Ascending aorta (tissue), 2 donors: ENCODE data around the gene AOX1. TPM values are rescaled to one million over a fixed set of nuclear protein-coding genes. Genes with fewer than 3 reads are reported as not detected.

Experiments used
- DNase-seq, 2 donors: peaks; one replicate each; pipeline ENCODE4 v3.0.0-alpha.2; 2019; ENCODE audit warnings: low spot score in 2 of 2
- H3K27ac ChIP-seq, 2 donors: fragments of 200-600 bp; sonication (generic); one replicate each; pipeline ENCODE4 v1.5.1; 2016 to 2017; ENCODE audit warnings: mild to moderate bottlenecking in 1 of 2
- H3K27me3 ChIP-seq: fragments of 200-600 bp; sonication (generic); one replicate; pipeline ENCODE4 v1.5.1; 2017
- H3K36me3 ChIP-seq, 2 donors: fragments of 200-600 bp; sonication (generic); one replicate each; pipeline ENCODE4 v1.5.1; 2016
- H3K4me1 ChIP-seq, 2 donors: fragments of 200-600 bp; sonication (generic); one replicate each; pipeline ENCODE4 v1.5.1; 2016 to 2017; ENCODE audit warnings: mild to moderate bottlenecking in 1 of 2
- H3K4me3 ChIP-seq, 2 donors: fragments of 200-600 bp; sonication (generic); one replicate each; pipeline ENCODE4 v1.5.1; 2016 to 2017; ENCODE audit warnings: mild to moderate bottlenecking in 1 of 2
- H3K9me3 ChIP-seq, 2 donors: fragments of 200-600 bp; sonication (generic); one replicate each; pipeline ENCODE4 v1.5.1; 2016
- intact Hi-C: fragments of 100-400 bp; cut with DNase I; formaldehyde crosslinking; loops from one replicate; pipeline ENCODE4 v1.15.1; 2023
- total RNA-seq: library from RNA; depleted of rRNA; stranded (reverse); fragments of >200 nt; gene quantifications from one replicate; pipeline ENCODE4 v1.1.0, GENCODE V29; 2016
- TF ChIP-seq, protein P1 (sequence below), 3 experiments: fragments of 200-600 bp in 2 of 3; fragments of 450-650 bp in 1 of 3; sonication (generic) in 2 of 3; IDR thresholded peaks; one replicate each; pipeline ENCODE4 v1.5.1; 2016 to 2019; ENCODE audit warnings: antibody characterized with exemption in 3 of 3, mild to moderate bottlenecking in 1 of 3, moderate library complexity in 1 of 3

Gene AOX1
- total RNA-seq, 1 donor from 2014 or later: 59.2 TPM

DNA sequence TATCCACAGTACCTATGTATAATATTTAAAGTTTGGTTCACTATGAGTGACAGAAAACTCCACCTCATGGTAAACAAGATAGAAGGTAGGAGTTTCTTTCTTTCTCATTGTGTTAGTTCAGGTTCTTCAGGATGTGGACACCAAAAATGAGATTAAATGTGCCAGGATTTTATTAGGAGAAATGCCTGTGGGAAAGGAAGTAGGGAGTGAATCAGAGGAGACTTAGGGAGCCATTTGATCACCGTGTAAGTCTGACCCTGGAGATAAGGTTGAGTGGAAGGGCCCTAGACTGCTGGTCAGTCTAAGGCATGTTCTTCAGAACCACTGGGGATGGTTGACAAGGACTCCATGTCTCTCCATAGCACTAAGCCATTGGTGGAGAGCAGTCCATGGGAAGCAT is 8.1 kb downstream of the AOX1 start:
- intact Hi-C loops: no loop called here
- Histone ChIP-seq H3K4me3 (no peak overlapping the region), H3K36me3 (peaks cover 0 to 6% of the 10 kb centered on the region in 2 donors), H3K27me3 (no peaks in the 10 kb centered on the region), H3K9me3 (no peaks in the 10 kb centered on the region), H3K4me1 (no peaks in the 10 kb centered on the region), H3K27ac (no peak overlapping the region)
- DNase-seq: no peak
- TF ChIP-seq, protein P1, sequence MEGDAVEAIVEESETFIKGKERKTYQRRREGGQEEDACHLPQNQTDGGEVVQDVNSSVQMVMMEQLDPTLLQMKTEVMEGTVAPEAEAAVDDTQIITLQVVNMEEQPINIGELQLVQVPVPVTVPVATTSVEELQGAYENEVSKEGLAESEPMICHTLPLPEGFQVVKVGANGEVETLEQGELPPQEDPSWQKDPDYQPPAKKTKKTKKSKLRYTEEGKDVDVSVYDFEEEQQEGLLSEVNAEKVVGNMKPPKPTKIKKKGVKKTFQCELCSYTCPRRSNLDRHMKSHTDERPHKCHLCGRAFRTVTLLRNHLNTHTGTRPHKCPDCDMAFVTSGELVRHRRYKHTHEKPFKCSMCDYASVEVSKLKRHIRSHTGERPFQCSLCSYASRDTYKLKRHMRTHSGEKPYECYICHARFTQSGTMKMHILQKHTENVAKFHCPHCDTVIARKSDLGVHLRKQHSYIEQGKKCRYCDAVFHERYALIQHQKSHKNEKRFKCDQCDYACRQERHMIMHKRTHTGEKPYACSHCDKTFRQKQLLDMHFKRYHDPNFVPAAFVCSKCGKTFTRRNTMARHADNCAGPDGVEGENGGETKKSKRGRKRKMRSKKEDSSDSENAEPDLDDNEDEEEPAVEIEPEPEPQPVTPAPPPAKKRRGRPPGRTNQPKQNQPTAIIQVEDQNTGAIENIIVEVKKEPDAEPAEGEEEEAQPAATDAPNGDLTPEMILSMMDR (IDR thresholded peaks at IDR 0.05): no peak

DNA sequence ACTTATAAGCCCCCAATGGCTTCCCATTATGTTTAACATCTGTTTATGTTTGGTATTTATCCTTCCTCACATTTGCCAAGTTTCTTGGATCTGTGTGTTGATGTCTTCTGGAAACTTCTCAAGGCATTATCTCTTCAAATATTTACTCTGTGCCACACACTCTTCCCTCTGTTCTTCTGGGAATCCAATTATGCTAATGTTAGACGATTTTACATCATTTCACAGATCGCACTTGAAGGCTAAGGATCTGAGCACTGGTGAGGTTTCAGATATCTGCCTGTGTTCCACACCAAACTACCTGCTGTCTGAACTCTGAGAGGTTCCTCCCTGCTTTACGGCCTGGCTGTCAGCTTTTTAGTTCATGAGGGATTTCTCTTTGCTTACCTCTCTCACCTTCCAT is 10.1 kb downstream of the AOX1 start:
- H3K27me3 ChIP-seq: no peaks in the 10 kb centered on the region
- H3K4me1 ChIP-seq: no peaks in the 10 kb centered on the region
- H3K27ac ChIP-seq: no peak overlapping the region
- TF ChIP-seq, protein P1 (IDR thresholded peaks at IDR 0.05): no peak
- no peak overlapping the region for H3K4me3 ChIP-seq
- H3K9me3 ChIP-seq: no peaks in the 10 kb centered on the region
- peaks cover 0 to 6% of the 10 kb centered on the region in 2 donors for H3K36me3 ChIP-seq
- DNase-seq: no peak
- intact Hi-C loops: no loop called here

DNA sequence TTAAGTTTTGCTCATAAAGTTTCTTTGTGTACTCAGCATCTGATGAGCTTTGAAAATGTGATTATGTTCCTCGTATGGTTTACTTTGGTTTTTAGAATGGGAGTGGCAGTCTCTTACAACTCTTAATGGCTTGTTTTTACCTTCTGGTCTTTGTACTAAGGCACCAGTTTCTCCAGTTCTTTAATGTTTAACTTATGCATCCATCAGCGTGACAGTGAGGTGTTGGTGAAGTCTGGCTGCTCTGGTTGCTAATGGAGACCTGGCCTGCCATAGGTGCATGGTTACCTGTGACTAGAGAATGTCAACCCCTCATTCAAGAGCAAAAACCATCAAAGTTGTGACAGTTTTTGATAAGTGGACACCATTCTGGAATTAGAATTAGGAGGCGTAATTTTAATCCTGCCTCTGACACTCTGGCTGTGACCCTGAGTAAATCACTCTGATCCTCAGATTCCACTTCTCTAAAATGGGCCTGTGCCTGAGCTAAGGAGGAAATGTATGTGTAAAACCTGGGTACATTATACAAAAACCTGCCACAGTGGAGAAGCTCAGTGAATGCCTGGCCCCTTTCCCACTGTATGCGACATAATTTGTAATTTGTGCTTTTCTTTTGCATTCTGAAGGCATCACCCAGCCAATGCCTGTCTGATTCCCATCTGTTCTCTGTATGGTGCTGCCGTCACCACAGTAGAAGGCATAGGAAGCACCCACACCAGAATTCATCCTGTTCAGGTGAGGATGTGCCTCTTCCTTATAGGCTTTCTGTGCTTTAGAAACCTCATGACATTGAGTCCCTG is 11.2 kb downstream of the AOX1 start:
- no peaks in the 10 kb centered on the region for H3K27me3 ChIP-seq
- H3K4me3 ChIP-seq: no peak overlapping the region
- DNase-seq: no peak
- H3K4me1 ChIP-seq: no peaks in the 10 kb centered on the region
- H3K27ac ChIP-seq: no peak overlapping the region
- TF ChIP-seq, protein P1 (IDR thresholded peaks at IDR 0.05): no peak
- intact Hi-C loops: no loop called here
- peaks cover 0 to 6% of the 10 kb centered on the region in 2 donors for H3K36me3 ChIP-seq
- H3K9me3 ChIP-seq: no peaks in the 10 kb centered on the region

DNA sequence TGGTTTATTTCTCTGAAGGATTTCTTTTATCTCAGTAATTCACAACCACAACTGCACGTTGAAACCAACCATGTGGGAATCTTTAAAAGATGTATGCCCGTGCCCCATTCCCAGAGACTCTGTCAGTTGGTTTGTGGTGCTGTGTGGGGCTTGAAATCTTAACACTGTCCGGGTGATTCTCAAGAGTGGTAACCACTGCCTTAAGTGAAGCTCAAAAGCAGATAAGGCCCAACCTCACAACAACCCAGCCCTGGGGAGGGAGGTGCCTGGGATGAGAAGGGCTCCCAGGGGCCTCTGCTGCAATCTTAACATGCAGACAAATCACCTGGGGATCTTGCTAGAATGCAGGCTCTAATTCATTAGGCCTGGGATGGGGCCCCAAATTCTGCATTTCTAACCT is 13.4 kb downstream of the AOX1 start:
- no peak overlapping the region for H3K27ac ChIP-seq
- H3K4me3 ChIP-seq: no peak overlapping the region
- no peaks in the 10 kb centered on the region for H3K9me3 ChIP-seq
- no peaks in the 10 kb centered on the region for H3K4me1 ChIP-seq
- no peak for DNase-seq
- intact Hi-C loops: no loop called here
- peaks cover 0 to 6% of the 10 kb centered on the region in 2 donors for H3K36me3 ChIP-seq
- TF ChIP-seq, protein P1 (IDR thresholded peaks at IDR 0.05): no peak
- H3K27me3 ChIP-seq: no peaks in the 10 kb centered on the region

DNA sequence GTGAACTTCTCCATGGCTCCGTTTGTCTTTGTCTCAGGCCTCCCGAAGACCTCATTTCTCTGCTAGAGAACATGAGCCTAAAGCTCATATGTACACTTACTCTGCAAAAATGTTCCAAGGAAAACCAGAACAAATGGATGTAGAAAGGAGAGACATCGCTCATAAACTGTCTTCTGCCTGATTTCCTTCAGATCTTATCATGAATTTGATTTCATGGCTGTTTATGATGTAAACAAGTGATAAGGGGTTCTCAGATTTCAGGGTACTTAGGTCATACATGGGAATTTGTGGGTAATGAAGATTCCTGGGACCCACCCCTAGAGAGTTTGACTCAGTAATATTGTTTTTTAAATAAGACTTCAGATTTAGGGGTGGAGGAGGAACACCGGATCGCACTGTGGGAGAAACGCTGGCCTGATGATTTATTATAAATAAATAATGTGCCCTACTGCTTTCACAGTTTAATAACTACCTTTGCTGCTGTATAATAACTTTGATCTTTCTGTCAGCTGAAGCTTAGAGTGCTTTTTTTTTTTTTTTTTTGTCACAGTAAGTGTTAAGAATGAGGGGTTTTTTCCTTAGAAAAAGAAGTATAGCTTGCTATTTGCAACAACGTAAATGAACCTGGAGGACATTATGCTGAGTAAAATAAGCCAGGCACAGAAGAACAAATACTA is 14.9 kb downstream of the AOX1 start:
- peaks cover 0 to 6% of the 10 kb centered on the region in 2 donors for H3K36me3 ChIP-seq
- DNase-seq: no peak
- intact Hi-C loops: no loop called here
- no peak overlapping the region for H3K4me3 ChIP-seq
- no peaks in the 10 kb centered on the region for H3K9me3 ChIP-seq
- H3K4me1 ChIP-seq: no peaks in the 10 kb centered on the region
- TF ChIP-seq, protein P1 (IDR thresholded peaks at IDR 0.05): no peak
- no peaks in the 10 kb centered on the region for H3K27me3 ChIP-seq
- H3K27ac ChIP-seq: no peak overlapping the region
